Measurements from ENCODE around the gene ARHGAP10.

ARHGAP10 gene

DNA sequence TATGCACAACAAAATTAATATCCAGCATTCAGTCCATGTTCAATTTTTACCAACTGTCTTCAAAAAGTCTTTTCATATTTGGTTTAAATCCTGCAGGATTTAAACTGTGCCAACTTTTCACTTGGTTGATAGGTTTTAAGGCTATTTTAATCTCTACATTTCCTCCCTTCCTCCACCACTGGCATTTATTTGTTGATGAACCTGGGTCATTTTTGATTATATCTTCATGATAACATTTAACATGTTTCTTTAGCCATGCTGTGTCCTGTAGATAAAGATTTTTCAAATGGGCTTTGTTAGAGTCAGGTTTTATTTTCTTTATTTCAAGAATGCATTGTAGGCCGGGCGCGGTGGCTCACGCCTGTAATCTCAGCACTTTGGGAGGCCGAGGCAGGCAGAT, 216.4 kb downstream of the ARHGAP10 start:
- H3K4me3 ChIP-seq (replicated peaks; ENCODE audit: low read depth, low read length): no peak overlapping the region
- DNase-seq (ENCODE audit: extremely low read depth, low read depth): no peak
- TF ChIP-seq, protein P1, sequence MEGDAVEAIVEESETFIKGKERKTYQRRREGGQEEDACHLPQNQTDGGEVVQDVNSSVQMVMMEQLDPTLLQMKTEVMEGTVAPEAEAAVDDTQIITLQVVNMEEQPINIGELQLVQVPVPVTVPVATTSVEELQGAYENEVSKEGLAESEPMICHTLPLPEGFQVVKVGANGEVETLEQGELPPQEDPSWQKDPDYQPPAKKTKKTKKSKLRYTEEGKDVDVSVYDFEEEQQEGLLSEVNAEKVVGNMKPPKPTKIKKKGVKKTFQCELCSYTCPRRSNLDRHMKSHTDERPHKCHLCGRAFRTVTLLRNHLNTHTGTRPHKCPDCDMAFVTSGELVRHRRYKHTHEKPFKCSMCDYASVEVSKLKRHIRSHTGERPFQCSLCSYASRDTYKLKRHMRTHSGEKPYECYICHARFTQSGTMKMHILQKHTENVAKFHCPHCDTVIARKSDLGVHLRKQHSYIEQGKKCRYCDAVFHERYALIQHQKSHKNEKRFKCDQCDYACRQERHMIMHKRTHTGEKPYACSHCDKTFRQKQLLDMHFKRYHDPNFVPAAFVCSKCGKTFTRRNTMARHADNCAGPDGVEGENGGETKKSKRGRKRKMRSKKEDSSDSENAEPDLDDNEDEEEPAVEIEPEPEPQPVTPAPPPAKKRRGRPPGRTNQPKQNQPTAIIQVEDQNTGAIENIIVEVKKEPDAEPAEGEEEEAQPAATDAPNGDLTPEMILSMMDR (IDR thresholded peaks at IDR 0.05; ENCODE audit: low read depth, low read length, missing control alignments): no peak

DNA sequence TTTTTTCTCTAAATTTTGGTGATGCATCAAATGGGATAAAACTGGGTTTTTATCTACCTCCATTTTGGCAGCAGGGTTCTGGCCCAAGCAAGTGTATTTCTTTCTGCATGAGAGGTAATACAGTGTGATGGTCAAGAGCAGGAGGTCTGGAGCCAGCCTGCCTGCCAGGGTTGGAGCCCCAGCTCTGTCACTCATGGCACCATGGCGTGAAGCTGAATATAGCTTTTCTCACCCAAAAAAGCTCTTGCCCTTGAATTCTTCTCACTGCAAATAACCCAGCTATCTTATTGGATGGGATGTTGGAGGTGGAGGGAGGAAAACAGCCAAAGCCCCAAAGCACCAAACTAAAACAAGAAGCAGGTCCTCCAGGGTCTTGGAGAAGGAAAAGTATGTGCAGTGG, 218.4 kb downstream of the ARHGAP10 start:
- no peak overlapping the region for H3K4me3 ChIP-seq (replicated peaks; ENCODE audit: low read depth, low read length)
- TF ChIP-seq, protein P1 (IDR thresholded peaks at IDR 0.05; ENCODE audit: low read depth, low read length, missing control alignments): no peak
- DNase-seq (ENCODE audit: extremely low read depth, low read depth): no peak

DNA sequence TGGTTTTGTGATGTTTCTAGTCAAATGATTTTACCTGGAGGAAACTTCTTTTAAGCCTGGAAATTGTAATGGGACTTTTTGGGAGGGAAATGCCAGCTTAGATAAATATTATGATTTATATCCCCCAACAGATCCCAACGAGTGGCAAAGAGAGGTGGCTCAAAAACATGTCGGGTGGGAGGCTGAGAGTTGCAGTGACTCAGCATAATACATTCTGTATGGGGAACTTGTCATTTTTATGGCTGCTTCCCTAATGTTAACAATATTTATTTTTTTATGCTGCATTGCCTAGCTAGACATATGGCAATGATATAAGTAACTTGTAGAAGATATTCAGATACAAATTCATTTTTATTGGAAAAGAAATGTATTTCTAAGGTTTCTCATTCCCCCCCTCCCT, 219.0 kb downstream of the ARHGAP10 start:
- TF ChIP-seq, protein P1 (IDR thresholded peaks at IDR 0.05; ENCODE audit: low read depth, low read length, missing control alignments): no peak
- no peak overlapping the region for H3K4me3 ChIP-seq (replicated peaks; ENCODE audit: low read depth, low read length)
- no peak for DNase-seq (ENCODE audit: extremely low read depth, low read depth)

DNA sequence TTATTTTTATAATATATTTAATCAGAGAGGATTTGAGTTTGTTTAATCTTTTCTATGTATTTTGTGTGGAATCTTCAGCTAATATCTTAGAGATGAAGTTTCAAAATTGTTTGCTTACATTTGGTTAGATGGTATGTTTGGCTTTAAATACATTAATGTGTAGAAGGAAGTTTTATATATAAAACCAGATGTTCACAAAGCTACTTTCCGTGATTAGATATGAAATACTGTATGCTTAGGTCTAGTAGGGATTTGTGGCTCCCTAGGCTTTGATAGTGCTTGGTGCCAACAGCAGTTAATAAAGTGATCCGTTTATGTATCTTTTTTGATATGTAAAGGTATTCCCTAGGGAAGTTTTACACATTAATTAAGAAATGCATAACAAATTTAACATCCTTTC, 223.0 kb downstream of the ARHGAP10 start:
- H3K4me3 ChIP-seq (replicated peaks; ENCODE audit: low read depth, low read length): no peak overlapping the region
- DNase-seq (ENCODE audit: extremely low read depth, low read depth): no peak
- TF ChIP-seq, protein P1 (IDR thresholded peaks at IDR 0.05; ENCODE audit: low read depth, low read length, missing control alignments): no peak

DNA sequence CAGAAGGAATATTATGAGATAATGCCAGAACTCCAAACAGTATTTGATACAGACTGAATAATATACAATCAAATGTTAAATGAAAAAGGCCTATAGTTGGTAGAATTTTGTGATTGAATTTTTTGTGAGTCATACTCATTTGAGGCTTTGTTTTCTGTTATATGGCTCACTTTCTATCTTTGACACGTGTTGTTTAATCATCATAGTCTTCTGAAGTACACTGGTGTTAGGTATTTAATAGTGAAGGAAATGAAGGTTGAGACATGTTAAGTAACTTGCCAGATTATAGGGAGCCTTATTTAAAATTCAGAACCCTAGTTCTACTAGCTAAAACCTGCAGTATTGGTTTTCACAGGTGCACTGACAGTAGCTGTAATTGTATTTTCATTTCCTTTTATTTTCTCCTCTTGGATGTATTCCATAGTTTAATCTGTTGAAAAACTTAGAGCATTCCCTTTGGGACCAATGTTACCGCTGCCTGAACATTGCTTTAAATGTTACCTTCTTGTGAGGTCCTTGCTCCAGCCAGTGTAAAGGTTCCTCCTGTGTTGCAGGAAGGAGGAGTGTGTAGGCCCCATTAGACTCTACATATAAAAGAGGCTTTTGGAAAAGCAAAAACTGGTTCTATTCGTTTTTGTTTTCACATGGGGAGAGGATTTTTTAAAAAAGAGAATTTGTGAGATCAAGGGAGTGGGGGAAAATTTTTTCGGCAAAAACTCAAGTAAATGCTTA, 224.1 kb downstream of the ARHGAP10 start:
- no peak for DNase-seq (ENCODE audit: extremely low read depth, low read depth)
- no peak overlapping the region for H3K4me3 ChIP-seq (replicated peaks; ENCODE audit: low read depth, low read length)
- TF ChIP-seq, protein P1 (IDR thresholded peaks at IDR 0.05; ENCODE audit: low read depth, low read length, missing control alignments): no peak

DNA sequence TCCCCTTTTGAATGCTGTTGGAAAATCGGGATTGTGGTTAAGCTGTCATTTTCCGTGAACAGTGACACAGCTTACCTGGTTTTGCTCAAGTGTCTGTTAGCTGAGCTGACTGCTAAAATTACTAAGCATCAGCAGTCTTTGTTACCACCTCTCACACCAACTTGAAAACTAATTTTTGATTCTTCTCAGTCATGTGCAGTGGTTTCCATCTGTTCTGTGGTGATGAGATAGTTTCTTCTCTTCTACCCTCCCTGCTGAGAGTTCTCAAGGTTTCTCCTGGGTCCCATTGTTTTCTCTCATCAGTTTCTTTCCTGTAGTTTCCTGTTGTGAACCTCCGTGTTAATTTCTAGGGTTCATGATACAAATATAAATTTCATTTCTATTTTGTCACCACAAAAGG, 225.6 kb downstream of the ARHGAP10 start:
- no peak for DNase-seq (ENCODE audit: extremely low read depth, low read depth)
- TF ChIP-seq, protein P1 (IDR thresholded peaks at IDR 0.05; ENCODE audit: low read depth, low read length, missing control alignments): no peak
- no peak overlapping the region for H3K4me3 ChIP-seq (replicated peaks; ENCODE audit: low read depth, low read length)

DNA sequence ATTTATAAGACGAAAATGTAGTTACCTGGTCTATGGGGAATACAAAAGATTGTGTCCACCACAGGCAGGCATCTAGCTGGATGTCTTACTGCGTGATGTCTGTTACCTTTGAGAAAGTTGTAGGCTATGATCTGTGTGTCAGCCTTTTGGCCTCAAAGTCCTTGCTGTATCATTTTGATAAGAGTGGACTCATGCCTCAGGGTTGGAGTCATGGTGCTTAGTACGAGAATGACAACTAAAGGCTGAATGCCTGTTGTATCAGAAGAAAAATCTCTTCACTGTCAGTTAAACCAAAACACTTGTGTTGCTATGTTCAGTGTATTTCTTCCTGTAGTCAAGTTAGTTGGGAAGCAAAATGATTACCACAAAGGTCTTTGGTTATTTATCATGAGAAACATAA, 226.2 kb downstream of the ARHGAP10 start:
- no peak overlapping the region for H3K4me3 ChIP-seq (replicated peaks; ENCODE audit: low read depth, low read length)
- no peak for DNase-seq (ENCODE audit: extremely low read depth, low read depth)
- TF ChIP-seq, protein P1 (IDR thresholded peaks at IDR 0.05; ENCODE audit: low read depth, low read length, missing control alignments): no peak
